Mesendoderm (in vitro differentiated cells): ENCODE results near the gene NIPAL1.
"Not testable (repeated sequence)": the region's sequence is repeated elsewhere in the genome, so short reads cannot be mapped to it uniquely, and the experiment has no call there.

Experiments
- DNase-seq: peaks from one replicate; pipeline ENCODE4 v3.0.0; 2013
- H2AK5ac ChIP-seq: 2 replicates; pipeline ENCODE4 v1.6.1; 2013; ENCODE audit warnings: low read length, inconsistent platforms
- H2BK120ac ChIP-seq: 2 replicates; pipeline ENCODE4 v1.6.1; 2013; ENCODE audit warnings: low read depth, mild to moderate bottlenecking, low read length, moderate library complexity, mixed read lengths
- H2BK15ac ChIP-seq: replicated peaks from 2 replicates; pipeline ENCODE4 v1.6.1; 2013; ENCODE audit warnings: low read depth, mild to moderate bottlenecking, moderate library complexity
- H2BK5ac ChIP-seq: 2 replicates; pipeline ENCODE4 v1.6.1; 2013; ENCODE audit warnings: low read length, inconsistent platforms
- H3K18ac ChIP-seq: 2 replicates; pipeline ENCODE4 v1.6.1; 2013; ENCODE audit warnings: mild to moderate bottlenecking, low read length, mixed read lengths
- H3K23ac ChIP-seq: one replicate; pipeline ENCODE4 v1.6.1; 2013; ENCODE audit warnings: low read length
- H3K27ac ChIP-seq: 2 replicates; pipeline ENCODE4 v1.5.1; 2013; ENCODE audit warnings: low read depth, mild to moderate bottlenecking, inconsistent platforms, low read length, moderate library complexity
- H3K27me3 ChIP-seq: 2 replicates; pipeline ENCODE4 v1.6.1; 2013; ENCODE audit warnings: low read length, control low read depth, mild to moderate bottlenecking, inconsistent platforms; ENCODE audit not compliant: insufficient read depth, poor library complexity
- H3K36me3 ChIP-seq: 2 replicates; pipeline ENCODE4 v1.6.1; 2013; ENCODE audit warnings: low read length, inconsistent platforms; ENCODE audit not compliant: control insufficient read depth, insufficient read depth
- H3K4ac ChIP-seq: one replicate; pipeline ENCODE4 v1.6.1; 2013; ENCODE audit warnings: low read depth, mild to moderate bottlenecking, low read length, moderate library complexity
- H3K4me1 ChIP-seq: 2 replicates; pipeline ENCODE4 v1.6.1; 2013; ENCODE audit warnings: low read depth, low read length, inconsistent platforms; ENCODE audit not compliant: control insufficient read depth
- H3K4me2 ChIP-seq: 2 replicates; pipeline ENCODE4 v1.6.1; 2013; ENCODE audit warnings: low read length
- H3K4me3 ChIP-seq: 2 replicates; pipeline ENCODE4 v1.5.1; 2013; ENCODE audit warnings: mild to moderate bottlenecking, low read length
- H3K56ac ChIP-seq: one replicate; pipeline ENCODE4 v1.6.1; 2013; ENCODE audit warnings: low read length
- H3K79me1 ChIP-seq: 2 replicates; pipeline ENCODE4 v1.6.1; 2013; ENCODE audit warnings: low read length, inconsistent platforms
- H3K79me2 ChIP-seq: 2 replicates; pipeline ENCODE4 v1.6.1; 2013; ENCODE audit warnings: mild to moderate bottlenecking, low read length; ENCODE audit not compliant: control insufficient read depth, insufficient read depth
- H3K9ac ChIP-seq: 2 replicates; pipeline ENCODE4 v1.6.1; 2013; ENCODE audit warnings: low read length, inconsistent platforms
- H4K5ac ChIP-seq: one replicate; pipeline ENCODE4 v1.6.1; 2013; ENCODE audit warnings: low read length
- H4K8ac ChIP-seq: one replicate; pipeline ENCODE4 v1.6.1; 2013; ENCODE audit warnings: low read depth, mild to moderate bottlenecking, control low read depth, low read length, moderate library complexity
- WGBS: extraction: QIAGEN DNeasy Blood & Tissue Kit; methylation state at CpG from one replicate; pipeline ENCODE4 v1.1.7; 2013; ENCODE audit warnings: low lambda C conversion rate, missing lambda C conversion rate; ENCODE audit not compliant: insufficient coverage; ENCODE audit errors: extremely low coverage; 5-methylcytosine and 5-hydroxymethylcytosine counted together

NIPAL1 gene

DNA sequence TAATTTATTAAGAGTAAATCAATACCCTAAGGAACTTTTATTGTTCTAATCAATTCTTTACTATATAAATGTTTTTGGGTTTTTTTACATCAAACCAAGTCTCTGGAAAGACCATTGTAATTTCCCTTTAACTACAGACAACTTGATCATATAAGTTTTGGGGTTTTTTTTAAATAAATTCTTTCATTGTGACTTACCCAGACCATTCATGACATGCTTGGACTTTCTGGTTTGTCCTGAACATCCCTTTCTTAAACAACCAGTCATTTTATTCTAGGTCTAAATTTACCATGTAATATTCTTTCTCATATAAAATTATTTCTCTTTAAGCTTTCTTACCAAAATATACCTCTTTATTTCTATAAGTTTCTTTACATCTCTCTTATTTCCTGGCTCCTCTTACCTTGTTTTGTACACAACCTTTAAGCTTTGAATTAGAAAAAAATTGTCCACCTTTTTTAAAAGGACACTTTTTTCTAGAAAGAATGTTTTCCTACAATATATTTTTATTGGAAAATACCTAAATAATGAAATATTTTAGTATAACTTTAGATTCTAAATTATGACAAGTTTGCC is 8.5 kb upstream of the NIPAL1 start:
- no peaks in the 10 kb centered on the region for H3K79me1 ChIP-seq
- H3K18ac ChIP-seq: no peak overlapping the region
- no peak overlapping the region for H3K4me3 ChIP-seq
- no peaks in the 10 kb centered on the region for H3K27me3 ChIP-seq
- H2BK120ac ChIP-seq: no peak overlapping the region
- no peak overlapping the region for H4K8ac ChIP-seq
- H3K9ac ChIP-seq: no peak overlapping the region
- no peak overlapping the region for H3K4me2 ChIP-seq
- H3K27ac ChIP-seq: no peak overlapping the region
- no peaks in the 10 kb centered on the region for H3K79me2 ChIP-seq
- H4K5ac ChIP-seq: no peak overlapping the region
- DNase-seq: peak; percentile 63
- H3K56ac ChIP-seq: no peak overlapping the region
- no peaks in the 10 kb centered on the region for H3K36me3 ChIP-seq
- H2BK5ac ChIP-seq: no peak overlapping the region
- no peaks in the 10 kb centered on the region for H3K4me1 ChIP-seq
- no peak overlapping the region for H2AK5ac ChIP-seq
- H2BK15ac ChIP-seq: no peak overlapping the region
- H3K4ac ChIP-seq: no peak overlapping the region
- no peak overlapping the region for H3K23ac ChIP-seq

DNA sequence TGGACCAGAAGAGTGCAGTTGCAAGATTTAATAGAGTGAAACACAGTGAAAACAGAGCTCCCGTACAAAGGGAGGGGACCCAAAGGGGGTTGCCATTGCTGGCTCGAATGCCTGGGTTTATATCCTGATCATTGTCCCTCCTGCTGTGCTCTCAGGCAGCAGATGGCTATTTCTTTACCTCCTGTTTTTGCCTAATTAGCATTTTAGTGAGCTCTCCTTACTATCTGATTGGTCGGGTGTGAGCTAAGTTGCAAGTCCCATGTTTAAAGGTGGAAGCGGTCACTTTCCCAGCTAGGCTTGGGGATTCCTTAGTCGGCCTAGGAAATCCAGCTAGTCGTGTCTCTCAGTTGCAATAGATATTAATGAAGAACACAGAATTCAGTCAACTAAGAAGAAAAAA is 5.7 kb upstream of the NIPAL1 start:
- not testable (repeated sequence) for H3K36me3 ChIP-seq, H2BK15ac ChIP-seq, H3K79me2 ChIP-seq, H3K4me2 ChIP-seq, H3K56ac ChIP-seq, H2BK120ac ChIP-seq, H2BK5ac ChIP-seq, H2AK5ac ChIP-seq, H3K4ac ChIP-seq, H4K5ac ChIP-seq, DNase-seq, H3K18ac ChIP-seq, H3K4me1 ChIP-seq, H3K9ac ChIP-seq, H3K23ac ChIP-seq, H3K79me1 ChIP-seq, H3K4me3 ChIP-seq, H3K27me3 ChIP-seq, H3K27ac ChIP-seq, H4K8ac ChIP-seq
- no CpG with 5 or more reads among the region's 6 CpGs for WGBS

DNA sequence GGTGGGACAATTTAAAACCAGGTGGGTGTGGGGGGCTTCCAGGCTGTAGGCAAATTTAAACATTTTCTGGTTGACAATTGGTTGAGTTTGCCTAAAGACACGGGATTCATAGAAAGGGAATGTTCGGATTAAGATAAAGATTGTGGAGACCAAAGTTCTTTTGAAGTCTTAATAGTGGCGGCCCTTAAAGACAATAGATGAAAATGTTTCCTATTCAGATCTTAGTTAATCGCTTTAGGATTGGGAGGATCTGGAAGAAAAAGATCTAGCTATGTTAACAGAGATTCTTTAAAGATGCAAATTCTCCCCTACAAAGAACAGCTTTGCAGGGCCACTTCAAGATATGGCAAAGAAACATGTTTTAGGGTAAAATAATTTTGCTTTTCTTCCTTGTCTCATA is 4.8 kb upstream of the NIPAL1 start:
- no peaks in the 10 kb centered on the region for H3K4me1 ChIP-seq
- DNase-seq: no peak
- H4K5ac ChIP-seq: no peak overlapping the region
- no peaks in the 10 kb centered on the region for H3K79me2 ChIP-seq
- WGBS: no CpG with 5 or more reads among the region's 4 CpGs
- no peaks in the 10 kb centered on the region for H3K79me1 ChIP-seq
- H3K9ac ChIP-seq: no peak overlapping the region
- no peak overlapping the region for H2BK15ac ChIP-seq
- H3K27me3 ChIP-seq: no peaks in the 10 kb centered on the region
- H3K4me3 ChIP-seq: no peak overlapping the region
- H3K18ac ChIP-seq: no peak overlapping the region
- H2AK5ac ChIP-seq: no peak overlapping the region
- H3K56ac ChIP-seq: no peak overlapping the region
- no peak overlapping the region for H3K4me2 ChIP-seq
- no peaks in the 10 kb centered on the region for H3K36me3 ChIP-seq
- H4K8ac ChIP-seq: no peak overlapping the region
- no peak overlapping the region for H3K23ac ChIP-seq
- H3K27ac ChIP-seq: no peak overlapping the region
- no peak overlapping the region for H3K4ac ChIP-seq
- H2BK5ac ChIP-seq: no peak overlapping the region
- H2BK120ac ChIP-seq: no peak overlapping the region

DNA sequence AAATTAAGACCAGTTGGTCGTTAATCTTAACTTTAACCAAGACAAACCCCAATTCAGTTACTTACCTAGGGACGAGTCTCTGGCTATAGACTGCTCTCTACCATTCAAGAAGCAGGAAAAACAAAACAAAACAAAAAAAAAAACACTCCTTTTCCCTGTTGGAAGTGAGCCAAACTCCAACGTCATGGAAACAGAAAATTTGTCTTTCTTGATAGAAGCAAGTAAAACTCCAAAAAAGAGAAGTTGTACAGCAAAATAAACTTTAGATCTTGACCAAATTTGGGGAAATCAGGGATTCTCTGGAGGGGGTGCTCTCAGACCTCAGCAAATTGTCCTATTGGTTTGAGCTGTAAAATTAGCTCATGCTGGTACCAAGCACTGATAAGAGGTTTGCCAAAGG is 3.7 kb upstream of the NIPAL1 start:
- no peak for DNase-seq
- H3K27me3 ChIP-seq: no peaks in the 10 kb centered on the region
- no peak overlapping the region for H3K56ac ChIP-seq
- H3K79me1 ChIP-seq: no peaks in the 10 kb centered on the region
- no peak overlapping the region for H4K5ac ChIP-seq
- WGBS: no CpG with 5 or more reads among the region's 3 CpGs
- no peaks in the 10 kb centered on the region for H3K36me3 ChIP-seq
- no peak overlapping the region for H2BK120ac ChIP-seq
- no peak overlapping the region for H3K4me3 ChIP-seq
- no peak overlapping the region for H3K9ac ChIP-seq
- H2BK15ac ChIP-seq: no peak overlapping the region
- H3K79me2 ChIP-seq: no peaks in the 10 kb centered on the region
- H3K18ac ChIP-seq: no peak overlapping the region
- no peaks in the 10 kb centered on the region for H3K4me1 ChIP-seq
- H3K4ac ChIP-seq: no peak overlapping the region
- no peak overlapping the region for H2AK5ac ChIP-seq
- no peak overlapping the region for H3K27ac ChIP-seq
- no peak overlapping the region for H4K8ac ChIP-seq
- no peak overlapping the region for H3K23ac ChIP-seq
- H3K4me2 ChIP-seq: no peak overlapping the region
- no peak overlapping the region for H2BK5ac ChIP-seq

DNA sequence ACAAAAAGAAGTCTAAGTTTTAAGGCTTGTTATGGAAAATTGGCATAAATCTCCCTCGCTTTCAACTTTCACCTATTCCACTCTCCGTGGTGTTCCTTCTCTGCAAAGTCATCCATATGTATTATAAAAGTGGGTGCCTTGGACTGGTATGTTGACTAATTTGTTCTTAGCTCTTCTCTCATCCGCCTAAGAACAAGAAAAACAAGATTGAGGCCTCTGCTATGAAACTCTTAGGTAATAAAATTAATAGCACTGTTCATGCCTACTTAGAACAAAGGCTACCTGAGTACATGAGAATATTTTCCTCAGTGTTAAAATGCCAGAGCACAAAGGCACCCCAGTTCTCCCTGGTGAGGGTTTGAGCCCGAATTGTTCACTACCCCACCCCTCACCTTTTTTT is 1.4 kb upstream of the NIPAL1 start:
- H4K5ac ChIP-seq: no peak overlapping the region
- H3K9ac ChIP-seq: no peak overlapping the region
- H3K4ac ChIP-seq: no peak overlapping the region
- H2BK5ac ChIP-seq: no peak overlapping the region
- no peak overlapping the region for H2BK15ac ChIP-seq
- H3K56ac ChIP-seq: no peak overlapping the region
- no peak overlapping the region for H2AK5ac ChIP-seq
- no peak overlapping the region for H3K4me2 ChIP-seq
- H3K27ac ChIP-seq: no peak overlapping the region
- H4K8ac ChIP-seq: no peak overlapping the region
- H2BK120ac ChIP-seq: no peak overlapping the region
- H3K36me3 ChIP-seq: no peaks in the 10 kb centered on the region
- no peak overlapping the region for H3K18ac ChIP-seq
- H3K79me1 ChIP-seq: no peaks in the 10 kb centered on the region
- no CpG with 5 or more reads among the region's 4 CpGs for WGBS
- H3K23ac ChIP-seq: no peak overlapping the region
- H3K79me2 ChIP-seq: no peaks in the 10 kb centered on the region
- no peaks in the 10 kb centered on the region for H3K4me1 ChIP-seq
- no peak overlapping the region for H3K4me3 ChIP-seq
- peaks cover 4% of the 10 kb centered on the region for H3K27me3 ChIP-seq
- no peak for DNase-seq

DNA sequence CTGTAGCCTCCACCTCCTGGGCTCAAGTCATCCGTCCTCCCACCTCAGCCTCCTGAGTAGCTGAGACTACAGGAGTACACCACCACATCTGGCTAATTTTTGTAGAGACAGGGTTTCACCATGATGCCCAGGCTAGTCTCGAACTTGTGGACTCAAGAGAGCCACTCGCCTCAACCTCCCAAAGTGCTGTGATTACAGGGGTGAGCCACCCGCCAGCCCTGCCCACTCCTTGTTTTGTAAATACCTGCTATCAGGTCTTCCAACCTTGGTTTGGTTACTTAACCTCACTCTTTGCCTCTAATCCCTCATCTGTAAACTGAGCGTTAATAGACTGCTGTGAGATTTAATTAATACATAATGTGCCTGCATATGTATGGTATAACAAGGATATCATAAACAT is 894 bp upstream of the NIPAL1 start:
- Histone ChIP-seq H3K9ac (no peak overlapping the region), H3K4ac (no peak overlapping the region), H3K56ac (no peak overlapping the region), H2BK5ac (no peak overlapping the region), H3K4me2 (no peak overlapping the region), H4K8ac (no peak overlapping the region), H3K18ac (no peak overlapping the region), H3K36me3 (no peaks in the 10 kb centered on the region), H2BK15ac (no peak overlapping the region), H3K4me1 (no peaks in the 10 kb centered on the region), H3K27ac (no peak overlapping the region), H3K79me2 (no peaks in the 10 kb centered on the region), H2AK5ac (no peak overlapping the region), H3K4me3 (no peak overlapping the region), H2BK120ac (no peak overlapping the region), H4K5ac (no peak overlapping the region), H3K23ac (no peak overlapping the region), H3K79me1 (no peaks in the 10 kb centered on the region), H3K27me3 (peaks cover 4% of the 10 kb centered on the region)
- no peak for DNase-seq
- WGBS: no CpG with 5 or more reads among the region's 5 CpGs
